H1 (cell line): ENCODE data around the gene TMEM163.

ENCODE experiments used
- EGR1 ChIP-seq: IDR thresholded peaks from 2 replicates; pipeline ENCODE4 v1.6.1; 2011; ENCODE audit warnings: low read depth, low read length, borderline replicate concordance
- POLR2A ChIP-seq, 2 experiments: IDR thresholded peaks; 1 replicate in 1 of 2; 2 replicates in 1 of 2; pipeline ENCODE4 v1.6.1; 2011; ENCODE audit warnings: low read depth in 2 of 2, low read length in 2 of 2, mild to moderate bottlenecking in 2 of 2; ENCODE audit errors: control extremely low read depth in 1 of 2
- RXRA ChIP-seq: IDR thresholded peaks from 2 replicates; pipeline ENCODE4 v1.6.1; 2011; ENCODE audit warnings: low read depth, mild to moderate bottlenecking, low read length, moderate library complexity; ENCODE audit not compliant: insufficient read depth
- TAF1 ChIP-seq: IDR thresholded peaks from 2 replicates; pipeline ENCODE4 v1.6.1; 2011; ENCODE audit warnings: mild to moderate bottlenecking, low read depth, low read length
- YY1 ChIP-seq: IDR thresholded peaks from 2 replicates; pipeline ENCODE4 v1.6.1; 2011; ENCODE audit warnings: low read depth, mild to moderate bottlenecking, low read length
- TF ChIP-seq, protein P1 (sequence below), 3 experiments: IDR thresholded peaks; 1 replicate in 2 of 3; 2 replicates in 1 of 3; pipeline versions ENCODE4 v1.5.1 to v1.6.1; 2011; ENCODE audit warnings: low read length in 3 of 3, mild to moderate bottlenecking in 3 of 3, inconsistent platforms in 2 of 3, low read depth in 1 of 3, moderate library complexity in 1 of 3; ENCODE audit not compliant: insufficient read depth in 1 of 3; ENCODE audit errors: control extremely low read depth in 1 of 3
- TF ChIP-seq, protein P2 (sequence below): IDR thresholded peaks from 2 replicates; pipeline ENCODE4 v1.6.1; 2011; ENCODE audit warnings: low read length, improper control_type of control experiment

DNA sequence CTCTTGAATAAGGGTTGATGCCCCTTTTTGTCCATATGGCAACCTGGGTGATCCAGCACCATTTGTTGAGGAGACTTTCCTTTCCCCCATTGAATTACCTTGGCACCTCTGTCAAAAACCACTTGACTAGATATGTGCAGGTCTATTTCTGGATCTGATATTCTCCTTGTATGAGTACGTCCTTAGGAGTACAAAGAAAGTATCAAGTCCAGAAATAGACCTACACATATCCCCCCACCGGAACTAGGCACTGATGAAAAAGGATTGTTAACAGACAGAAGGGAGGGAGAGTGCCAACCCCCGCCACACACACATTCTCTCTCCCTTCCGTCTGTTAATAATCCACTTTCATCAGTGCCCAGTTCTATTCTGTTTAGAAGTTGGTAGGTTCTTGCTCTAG, 225.0 kb downstream of the TMEM163 start:
- no peak for TF ChIP-seq TAF1
- TF ChIP-seq, protein P1, sequence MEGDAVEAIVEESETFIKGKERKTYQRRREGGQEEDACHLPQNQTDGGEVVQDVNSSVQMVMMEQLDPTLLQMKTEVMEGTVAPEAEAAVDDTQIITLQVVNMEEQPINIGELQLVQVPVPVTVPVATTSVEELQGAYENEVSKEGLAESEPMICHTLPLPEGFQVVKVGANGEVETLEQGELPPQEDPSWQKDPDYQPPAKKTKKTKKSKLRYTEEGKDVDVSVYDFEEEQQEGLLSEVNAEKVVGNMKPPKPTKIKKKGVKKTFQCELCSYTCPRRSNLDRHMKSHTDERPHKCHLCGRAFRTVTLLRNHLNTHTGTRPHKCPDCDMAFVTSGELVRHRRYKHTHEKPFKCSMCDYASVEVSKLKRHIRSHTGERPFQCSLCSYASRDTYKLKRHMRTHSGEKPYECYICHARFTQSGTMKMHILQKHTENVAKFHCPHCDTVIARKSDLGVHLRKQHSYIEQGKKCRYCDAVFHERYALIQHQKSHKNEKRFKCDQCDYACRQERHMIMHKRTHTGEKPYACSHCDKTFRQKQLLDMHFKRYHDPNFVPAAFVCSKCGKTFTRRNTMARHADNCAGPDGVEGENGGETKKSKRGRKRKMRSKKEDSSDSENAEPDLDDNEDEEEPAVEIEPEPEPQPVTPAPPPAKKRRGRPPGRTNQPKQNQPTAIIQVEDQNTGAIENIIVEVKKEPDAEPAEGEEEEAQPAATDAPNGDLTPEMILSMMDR (IDR thresholded peaks at IDR 0.05; ENCODE audit: control extremely low read depth in 1 of 3, insufficient read depth in 1 of 3, low read depth in 1 of 3, low read length in 3 of 3), result no peak
- no peak for TF ChIP-seq YY1
- no peak for TF ChIP-seq RXRA
- no peak for TF ChIP-seq EGR1
- TF ChIP-seq, protein P2, sequence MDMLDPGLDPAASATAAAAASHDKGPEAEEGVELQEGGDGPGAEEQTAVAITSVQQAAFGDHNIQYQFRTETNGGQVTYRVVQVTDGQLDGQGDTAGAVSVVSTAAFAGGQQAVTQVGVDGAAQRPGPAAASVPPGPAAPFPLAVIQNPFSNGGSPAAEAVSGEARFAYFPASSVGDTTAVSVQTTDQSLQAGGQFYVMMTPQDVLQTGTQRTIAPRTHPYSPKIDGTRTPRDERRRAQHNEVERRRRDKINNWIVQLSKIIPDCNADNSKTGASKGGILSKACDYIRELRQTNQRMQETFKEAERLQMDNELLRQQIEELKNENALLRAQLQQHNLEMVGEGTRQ, result no peak
- no peak for TF ChIP-seq POLR2A (IDR thresholded peaks at IDR 0.05; ENCODE audit: control extremely low read depth in 1 of 2, low read depth in 2 of 2, low read length in 2 of 2)
